LNCaP clone FGC (cell line): Measurements from ENCODE around the gene CREBBP.
"Not testable (repeated sequence)": the region's sequence is repeated elsewhere in the genome, so short reads cannot be mapped to it uniquely, and the experiment has no call there.

ENCODE experiments used
- DNase-seq: peaks from one replicate; pipeline ENCODE4 v3.0.0-alpha.2; 2011; ENCODE audit warnings: low read depth
- H3K4me3 ChIP-seq: 2 replicates; pipeline ENCODE4 v1.5.1; 2011; ENCODE audit warnings: mild to moderate bottlenecking, low read depth, low read length, control low read depth
- TF ChIP-seq, protein P1 (sequence below): IDR thresholded peaks from 2 replicates; pipeline ENCODE4 v1.5.1; 2012; ENCODE audit warnings: mild to moderate bottlenecking; ENCODE audit not compliant: control insufficient read depth, insufficient read depth; ENCODE audit errors: extremely low read depth

The CREBBP gene

DNA sequence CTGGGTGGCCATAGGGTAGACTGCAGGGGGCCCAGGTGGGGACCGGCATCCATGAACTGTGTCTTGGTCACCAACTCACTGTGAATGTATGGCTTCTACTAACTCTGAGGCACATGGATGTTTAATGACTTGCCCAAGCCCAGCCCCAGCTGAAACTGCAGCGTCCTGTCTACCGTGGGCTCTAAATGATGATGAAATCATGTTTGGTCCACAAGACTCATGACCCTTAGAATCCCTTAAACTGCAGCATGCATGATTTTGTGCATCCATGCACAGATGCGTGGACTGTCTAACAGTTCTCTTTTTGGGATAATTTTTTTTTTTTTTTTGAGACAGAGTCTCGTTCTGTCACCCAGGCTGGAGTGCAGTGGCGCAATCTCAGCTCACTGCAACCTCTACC lies 32.4 kb upstream of the CREBBP start:
- TF ChIP-seq, protein P1, sequence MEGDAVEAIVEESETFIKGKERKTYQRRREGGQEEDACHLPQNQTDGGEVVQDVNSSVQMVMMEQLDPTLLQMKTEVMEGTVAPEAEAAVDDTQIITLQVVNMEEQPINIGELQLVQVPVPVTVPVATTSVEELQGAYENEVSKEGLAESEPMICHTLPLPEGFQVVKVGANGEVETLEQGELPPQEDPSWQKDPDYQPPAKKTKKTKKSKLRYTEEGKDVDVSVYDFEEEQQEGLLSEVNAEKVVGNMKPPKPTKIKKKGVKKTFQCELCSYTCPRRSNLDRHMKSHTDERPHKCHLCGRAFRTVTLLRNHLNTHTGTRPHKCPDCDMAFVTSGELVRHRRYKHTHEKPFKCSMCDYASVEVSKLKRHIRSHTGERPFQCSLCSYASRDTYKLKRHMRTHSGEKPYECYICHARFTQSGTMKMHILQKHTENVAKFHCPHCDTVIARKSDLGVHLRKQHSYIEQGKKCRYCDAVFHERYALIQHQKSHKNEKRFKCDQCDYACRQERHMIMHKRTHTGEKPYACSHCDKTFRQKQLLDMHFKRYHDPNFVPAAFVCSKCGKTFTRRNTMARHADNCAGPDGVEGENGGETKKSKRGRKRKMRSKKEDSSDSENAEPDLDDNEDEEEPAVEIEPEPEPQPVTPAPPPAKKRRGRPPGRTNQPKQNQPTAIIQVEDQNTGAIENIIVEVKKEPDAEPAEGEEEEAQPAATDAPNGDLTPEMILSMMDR = no peak
- H3K4me3 ChIP-seq = no peak overlapping the region
- no peak for DNase-seq

- TF ChIP-seq, protein P1 = no peak
- no peak for DNase-seq
- no peak overlapping the region for H3K4me3 ChIP-seq
These were observed 31.9 kb upstream of the CREBBP start for GRCh38 chr16:3912373-3912772.

DNA sequence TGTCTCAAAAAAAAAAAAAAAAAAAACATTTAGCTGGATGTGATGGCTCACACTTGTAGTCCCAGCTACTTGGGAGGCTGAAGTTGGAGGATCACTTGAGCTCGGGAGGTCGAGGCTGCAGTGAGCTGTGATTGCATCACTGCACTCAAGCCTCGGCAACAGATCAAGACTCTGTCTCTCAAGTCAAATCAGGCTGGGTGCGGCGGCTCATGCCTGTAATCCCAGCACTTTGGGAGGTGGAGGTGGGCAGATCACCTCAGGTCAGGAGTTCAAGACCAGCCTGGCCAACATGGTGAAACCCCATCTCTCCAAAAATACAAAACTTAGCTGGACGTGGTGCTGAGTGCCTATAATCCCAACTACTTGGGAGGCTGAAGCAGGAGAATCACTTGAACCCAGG lies 31.2 kb upstream of the CREBBP start:
- DNase-seq, H3K4me3 ChIP-seq: not testable (repeated sequence)

GRCh38 chr16:3909791-3910583 lies 29.5 kb upstream of the CREBBP start:
- TF ChIP-seq, protein P1 = no peak
- H3K4me3 ChIP-seq = no peak overlapping the region
- DNase-seq = no peak

DNA sequence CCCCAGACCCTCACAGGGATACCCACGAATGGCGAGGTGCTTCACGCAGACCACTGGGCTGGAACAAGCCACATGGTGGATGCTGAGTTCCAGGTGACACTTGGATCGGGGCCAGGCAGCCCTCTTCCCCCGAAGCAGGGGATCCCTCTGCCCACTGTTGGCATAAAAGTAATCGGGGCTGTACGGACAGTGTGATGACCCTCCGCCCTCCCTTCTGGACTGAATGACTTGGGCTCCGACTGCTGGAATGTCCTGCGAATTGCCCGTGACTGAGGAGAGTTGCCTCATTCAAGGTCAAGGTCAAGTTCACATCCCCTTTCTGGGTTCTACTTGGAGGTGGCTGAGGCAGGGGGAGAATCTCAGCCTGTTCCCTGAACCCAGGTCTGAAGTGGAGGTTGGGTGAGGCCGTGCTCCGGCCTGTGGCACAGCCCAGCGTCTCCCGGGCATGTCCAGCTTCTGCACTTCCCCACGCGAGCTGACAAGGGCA lies 28.5 kb upstream of the CREBBP start:
- no peak overlapping the region for H3K4me3 ChIP-seq
- no peak for DNase-seq
- TF ChIP-seq, protein P1 = no peak

DNA sequence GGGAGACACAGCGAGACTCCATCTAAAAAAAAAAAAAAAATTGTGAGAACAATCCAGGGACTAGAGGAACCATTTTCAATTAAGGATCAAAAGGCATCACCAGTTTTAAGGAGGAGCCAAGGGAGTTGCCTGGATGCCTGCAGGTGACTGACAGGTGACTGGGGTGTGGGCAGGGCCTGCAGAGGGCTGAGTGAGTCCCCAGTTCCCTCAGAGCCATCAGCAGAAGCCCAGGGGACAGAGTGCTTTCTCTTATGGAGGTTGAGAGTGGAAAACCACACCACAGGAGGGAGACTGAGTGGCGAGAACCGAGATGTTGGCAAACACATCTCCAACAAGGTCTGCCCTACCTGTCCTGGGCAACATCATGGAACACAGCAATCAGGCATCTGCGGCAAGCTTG lies 27.1 kb upstream of the CREBBP start:
- H3K4me3 ChIP-seq = no peak overlapping the region
- DNase-seq = no peak
- TF ChIP-seq, protein P1 = no peak

GRCh38 chr16:3906363-3906762 lies 25.9 kb upstream of the CREBBP start:
- H3K4me3 ChIP-seq = no peak overlapping the region
- TF ChIP-seq, protein P1 = no peak
- DNase-seq = no peak
